ENCODE results near the gene CASP6.

- no peak for TF ChIP-seq CTCF (conservative IDR thresholded peaks at IDR 0.05; ENCODE audit: low read length)
- no peak for TF ChIP-seq EZH2phosphoT487 (IDR thresholded peaks at IDR 0.05; ENCODE audit: borderline replicate concordance, low read depth, low read length)
Measured at GRCh38 chr4:109648997-109649575, 54.2 kb downstream of the CASP6 start.
